GM12865 (cell line): Measurements from ENCODE around the gene NUP85.

Experiments
- DNase-seq: peaks from one replicate; pipeline ENCODE4 v3.0.0; 2010; ENCODE audit warnings: low read depth
- H3K4me3 ChIP-seq: 2 replicates; pipeline ENCODE4 v1.5.1; 2011; ENCODE audit warnings: mild to moderate bottlenecking, low read depth, low read length, control low read depth
- TF ChIP-seq, protein P1 (sequence below): IDR thresholded peaks from 2 replicates; pipeline ENCODE4 v1.5.1; 2011; ENCODE audit warnings: low read length, control low read depth, low read depth, inconsistent platforms; ENCODE audit not compliant: insufficient read depth; ENCODE audit errors: missing control alignments

Gene NUP85

DNA sequence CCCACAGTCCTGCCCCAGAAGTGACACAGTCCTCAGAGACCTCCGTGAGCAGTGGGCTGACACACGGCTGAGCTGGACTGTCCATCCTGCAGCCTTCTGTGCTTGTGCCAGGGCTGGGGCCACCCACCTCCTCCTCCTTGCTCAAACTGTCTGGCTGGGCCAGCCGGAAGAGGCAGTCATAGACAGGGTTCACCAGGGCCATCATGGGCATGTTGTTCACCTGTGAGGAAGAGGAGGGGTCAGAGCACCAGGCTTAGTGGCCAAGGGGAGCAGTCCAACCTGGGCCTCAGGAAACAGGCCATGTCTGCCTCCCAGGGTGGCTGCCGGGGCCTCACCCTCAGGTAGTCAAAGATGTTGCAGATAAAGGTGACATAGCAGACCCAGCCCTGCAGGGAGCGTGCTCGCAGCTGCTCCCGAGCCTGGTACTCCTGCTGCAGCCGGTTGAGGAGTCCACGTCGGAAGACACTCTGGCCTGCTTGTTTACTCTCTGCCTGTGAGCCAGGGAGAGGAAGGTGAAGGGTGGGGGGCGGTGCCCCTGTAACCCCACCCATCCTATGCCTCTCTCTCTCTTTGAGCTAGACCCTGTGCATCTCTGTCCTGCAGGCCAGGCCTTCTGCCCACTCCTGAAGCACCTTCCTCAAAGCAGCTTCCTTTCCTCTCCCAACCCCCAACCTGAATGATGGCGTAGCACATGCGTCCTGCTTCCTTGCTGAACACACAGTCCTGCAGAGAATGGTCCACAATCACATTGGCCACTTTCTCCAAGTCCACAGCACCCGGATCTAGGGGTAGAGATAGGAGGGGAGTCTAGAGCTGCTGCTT, 62.1 kb downstream of the NUP85 start:
- H3K4me3 ChIP-seq = no peak overlapping the region
- DNase-seq = peak; percentile 49

GRCh38 chr17:75269844-75270217, 64.4 kb downstream of the NUP85 start:
- TF ChIP-seq, protein P1, sequence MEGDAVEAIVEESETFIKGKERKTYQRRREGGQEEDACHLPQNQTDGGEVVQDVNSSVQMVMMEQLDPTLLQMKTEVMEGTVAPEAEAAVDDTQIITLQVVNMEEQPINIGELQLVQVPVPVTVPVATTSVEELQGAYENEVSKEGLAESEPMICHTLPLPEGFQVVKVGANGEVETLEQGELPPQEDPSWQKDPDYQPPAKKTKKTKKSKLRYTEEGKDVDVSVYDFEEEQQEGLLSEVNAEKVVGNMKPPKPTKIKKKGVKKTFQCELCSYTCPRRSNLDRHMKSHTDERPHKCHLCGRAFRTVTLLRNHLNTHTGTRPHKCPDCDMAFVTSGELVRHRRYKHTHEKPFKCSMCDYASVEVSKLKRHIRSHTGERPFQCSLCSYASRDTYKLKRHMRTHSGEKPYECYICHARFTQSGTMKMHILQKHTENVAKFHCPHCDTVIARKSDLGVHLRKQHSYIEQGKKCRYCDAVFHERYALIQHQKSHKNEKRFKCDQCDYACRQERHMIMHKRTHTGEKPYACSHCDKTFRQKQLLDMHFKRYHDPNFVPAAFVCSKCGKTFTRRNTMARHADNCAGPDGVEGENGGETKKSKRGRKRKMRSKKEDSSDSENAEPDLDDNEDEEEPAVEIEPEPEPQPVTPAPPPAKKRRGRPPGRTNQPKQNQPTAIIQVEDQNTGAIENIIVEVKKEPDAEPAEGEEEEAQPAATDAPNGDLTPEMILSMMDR = no peak
- DNase-seq = no peak
- peak overlapping the region; percentile 97 for H3K4me3 ChIP-seq

More for the DNA sequence above, 62.1 kb downstream of the NUP85 start:
- TF ChIP-seq, protein P1 = peak; percentile 23

DNA sequence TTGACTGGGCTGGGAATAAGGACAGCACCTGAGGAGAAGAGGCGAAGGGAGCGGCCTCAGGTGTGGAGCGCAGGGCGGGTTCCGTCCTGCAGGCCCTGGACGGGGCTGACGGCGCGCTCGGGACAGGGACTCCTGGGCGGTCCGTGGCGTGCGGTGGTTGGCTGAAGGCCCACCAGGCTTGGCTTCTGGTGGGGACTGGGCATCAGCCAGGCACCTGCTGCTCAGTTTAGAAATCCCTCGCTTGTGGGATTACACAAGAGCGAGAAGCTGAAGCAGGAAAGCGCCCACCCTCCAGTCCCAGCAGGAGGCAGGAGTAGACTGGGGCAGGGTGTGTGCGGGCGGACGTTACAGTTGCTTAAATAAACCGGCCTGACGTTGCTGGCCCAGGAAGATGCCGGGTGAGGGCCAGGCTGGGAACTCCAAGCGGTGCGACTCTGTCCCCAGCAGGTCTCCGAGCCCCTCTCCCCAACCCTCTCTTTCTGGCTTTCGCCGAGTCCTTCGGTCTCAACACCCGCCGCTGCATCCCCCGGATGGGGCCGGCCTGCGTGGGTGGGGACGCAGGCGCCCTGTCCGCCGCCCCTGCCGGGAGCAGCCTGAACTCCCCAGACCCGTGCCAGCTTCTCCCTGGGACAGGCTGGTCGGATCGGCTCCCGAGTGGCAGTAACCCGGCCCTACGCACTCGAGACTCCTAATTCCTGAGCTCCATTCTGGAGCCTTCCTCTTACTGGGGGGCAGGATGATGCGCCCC, 64.9 kb downstream of the NUP85 start:
- TF ChIP-seq, protein P1 = peak; percentile 40
- peak; percentile 81 for DNase-seq
- peak overlapping the region; percentile 97 for H3K4me3 ChIP-seq

DNA sequence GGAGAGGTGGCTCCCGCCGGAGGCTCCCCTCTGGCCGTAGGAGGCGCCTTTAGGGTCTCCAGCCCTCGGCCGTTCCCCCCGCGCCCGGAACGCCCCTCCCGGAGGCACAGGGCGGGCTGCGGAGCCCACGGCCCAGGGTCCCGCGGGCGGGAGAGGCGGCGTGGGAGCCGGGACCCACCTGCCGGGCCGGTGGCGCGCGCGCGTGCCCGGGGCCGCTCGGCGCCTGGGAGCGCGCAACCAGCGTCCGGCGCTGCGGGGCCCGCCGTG, 65.4 kb downstream of the NUP85 start, which contains the start of gene MIF4GD:
TSS of gene MIF4GD (minus strand) at position 266 of the 267 bp plus-strand sequence. CDS start 1,036 bp downstream, outside the sequence.
- no peak for DNase-seq
- TF ChIP-seq, protein P1 = no peak
- H3K4me3 ChIP-seq = peak within 1 kb of the TSS; percentile 98

DNA sequence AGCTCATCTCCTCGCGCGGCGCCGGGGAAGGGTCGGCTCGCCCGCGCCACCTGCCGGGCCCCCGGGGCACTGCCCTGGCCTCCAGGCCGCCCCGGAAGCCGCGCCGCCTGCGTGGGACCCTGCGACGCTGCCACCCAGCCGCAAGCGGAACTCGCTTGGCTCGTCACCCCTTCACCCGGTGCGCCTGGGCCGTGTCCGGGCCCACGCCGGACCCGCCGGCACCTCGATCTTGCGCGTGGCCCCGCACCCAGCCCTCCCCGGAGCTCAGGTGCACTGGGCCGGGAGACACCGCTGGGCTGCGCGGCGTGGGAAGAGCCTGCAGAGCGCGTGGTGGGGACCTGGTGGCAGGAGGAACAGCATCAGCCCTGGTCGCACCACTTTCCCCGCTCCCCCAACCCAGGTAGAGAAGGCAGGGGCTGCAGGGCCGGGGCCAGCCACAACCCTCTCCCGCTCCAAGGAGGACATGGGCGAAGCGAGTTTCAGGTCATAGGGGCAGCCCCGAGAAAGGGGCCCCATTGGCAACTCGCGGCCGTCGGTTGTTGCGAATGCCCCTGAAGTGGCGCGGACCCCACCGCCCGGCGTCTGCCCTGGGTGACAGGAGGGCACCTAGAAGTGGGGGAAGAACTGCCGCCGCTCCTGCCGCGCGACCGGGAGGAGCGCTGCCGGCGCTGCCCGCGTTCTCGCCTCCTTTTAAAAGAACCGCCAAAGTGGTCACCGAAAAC, 65.9 kb downstream of the NUP85 start:
- peak overlapping the region; percentile 98 for H3K4me3 ChIP-seq
- DNase-seq = peak; percentile 91
- TF ChIP-seq, protein P1 = peak; percentile 79

DNA sequence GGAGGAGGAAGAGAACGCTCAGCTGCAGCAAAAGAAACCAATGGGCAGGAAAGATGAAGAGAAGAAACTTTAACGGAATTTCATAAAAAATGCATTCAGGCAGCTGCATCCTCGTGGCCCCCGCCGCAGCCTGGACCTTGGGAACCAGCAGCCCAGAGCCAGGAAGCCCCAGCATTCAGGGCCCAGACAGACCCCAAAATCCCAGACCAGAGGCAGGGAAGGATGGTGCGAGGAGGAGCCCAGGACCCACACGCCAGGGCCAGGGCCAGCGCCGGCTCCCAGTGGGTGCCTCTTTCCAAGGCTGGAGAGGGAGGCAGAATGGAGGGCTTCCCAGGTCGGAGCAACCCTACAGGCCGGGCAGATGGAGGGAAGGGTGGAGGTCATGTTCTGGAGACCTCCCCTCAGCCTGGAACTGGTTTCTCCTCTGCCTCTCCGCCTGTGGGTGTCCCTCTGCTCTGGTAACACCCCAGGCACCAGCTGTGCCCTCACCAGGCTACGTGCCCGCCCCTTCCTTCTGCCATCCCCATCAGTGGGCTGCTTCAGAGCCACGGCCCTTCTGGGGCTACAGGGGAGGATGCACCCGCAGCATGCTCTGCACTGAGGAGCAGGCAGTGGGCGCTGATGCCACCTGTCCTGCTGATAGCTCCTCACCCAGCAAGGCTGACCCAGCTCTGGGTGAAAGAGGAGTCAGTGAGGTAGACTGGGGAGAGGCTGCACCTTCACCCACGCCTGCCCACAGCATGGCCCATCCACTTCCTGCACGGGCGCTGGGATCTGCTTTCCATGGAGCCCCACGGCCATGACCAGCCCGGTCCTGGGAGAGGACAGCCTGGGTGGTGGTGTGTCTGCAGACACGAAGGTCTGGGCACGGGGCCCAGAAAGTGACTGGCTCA, 66.7 kb downstream of the NUP85 start:
- peak; percentile 47 for DNase-seq
- H3K4me3 ChIP-seq = peak overlapping the region; percentile 98
- TF ChIP-seq, protein P1 = no peak
